GM18873 (cell line): ENCODE measurements around the gene SMIM20.

Source experiments
- ATAC-seq: cut with Tn5 transposase; IDR thresholded peaks from one replicate; pipeline ENCODE4 v1.9.1; 2021; ENCODE audit warnings: mild to moderate bottlenecking, moderate library complexity, moderate number of reproducible peaks; ENCODE audit not compliant: unreplicated experiment, low FRiP score

SMIM20 gene

DNA sequence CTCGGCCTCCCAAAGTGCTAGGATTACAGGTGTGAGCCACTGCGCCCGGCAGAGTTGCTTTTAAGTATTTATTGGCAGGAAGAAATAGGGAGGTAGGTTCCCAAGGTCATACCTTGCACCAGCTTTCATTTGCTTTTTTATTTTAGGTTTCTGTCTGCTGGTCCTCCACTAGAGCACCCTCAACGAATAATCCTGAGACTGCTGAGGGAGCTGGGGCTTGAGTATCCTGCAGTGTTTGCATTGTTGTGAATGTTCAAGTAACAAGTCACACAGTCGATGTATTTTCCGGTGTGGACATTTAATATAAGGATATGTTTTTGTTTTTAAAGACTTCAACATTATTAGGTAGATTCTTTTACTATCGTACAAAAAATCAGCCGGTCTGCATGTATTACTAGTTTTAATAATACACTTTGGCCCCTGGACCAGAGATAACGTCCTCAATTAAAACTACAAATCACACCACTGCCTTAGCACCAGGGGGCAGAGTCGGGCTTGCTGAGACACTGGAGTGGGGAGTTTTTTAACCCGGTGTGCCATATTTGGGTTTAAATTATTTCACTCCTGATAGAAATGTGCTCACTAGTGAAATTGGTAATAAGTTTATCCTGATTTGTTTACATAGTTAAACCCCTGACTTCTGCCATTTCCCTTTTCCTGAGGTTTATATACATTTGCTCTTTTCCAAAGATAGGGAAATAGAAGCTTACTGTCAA lies 11.6 kb downstream of the SMIM20 start:
- no peak for ATAC-seq

DNA sequence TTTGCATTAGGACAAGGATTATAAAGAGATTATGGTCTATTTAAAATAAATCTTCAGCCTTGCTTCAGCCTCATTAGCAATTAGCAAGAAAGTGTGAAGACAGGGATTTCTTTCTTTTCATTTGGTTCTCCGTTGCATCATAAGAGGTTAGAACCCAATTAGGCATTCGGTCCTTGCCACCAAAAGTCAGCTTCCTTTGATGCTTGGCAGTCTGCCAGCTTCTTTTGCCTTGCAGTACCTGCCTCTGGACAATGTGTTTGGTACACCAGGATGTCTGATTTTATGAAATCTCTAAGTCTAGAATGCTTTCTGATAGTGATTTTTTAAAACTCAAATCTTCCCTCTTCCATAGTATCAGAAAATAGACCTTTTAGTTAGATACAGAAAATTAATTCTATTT lies 12.4 kb downstream of the SMIM20 start:
- ATAC-seq: no peak

DNA sequence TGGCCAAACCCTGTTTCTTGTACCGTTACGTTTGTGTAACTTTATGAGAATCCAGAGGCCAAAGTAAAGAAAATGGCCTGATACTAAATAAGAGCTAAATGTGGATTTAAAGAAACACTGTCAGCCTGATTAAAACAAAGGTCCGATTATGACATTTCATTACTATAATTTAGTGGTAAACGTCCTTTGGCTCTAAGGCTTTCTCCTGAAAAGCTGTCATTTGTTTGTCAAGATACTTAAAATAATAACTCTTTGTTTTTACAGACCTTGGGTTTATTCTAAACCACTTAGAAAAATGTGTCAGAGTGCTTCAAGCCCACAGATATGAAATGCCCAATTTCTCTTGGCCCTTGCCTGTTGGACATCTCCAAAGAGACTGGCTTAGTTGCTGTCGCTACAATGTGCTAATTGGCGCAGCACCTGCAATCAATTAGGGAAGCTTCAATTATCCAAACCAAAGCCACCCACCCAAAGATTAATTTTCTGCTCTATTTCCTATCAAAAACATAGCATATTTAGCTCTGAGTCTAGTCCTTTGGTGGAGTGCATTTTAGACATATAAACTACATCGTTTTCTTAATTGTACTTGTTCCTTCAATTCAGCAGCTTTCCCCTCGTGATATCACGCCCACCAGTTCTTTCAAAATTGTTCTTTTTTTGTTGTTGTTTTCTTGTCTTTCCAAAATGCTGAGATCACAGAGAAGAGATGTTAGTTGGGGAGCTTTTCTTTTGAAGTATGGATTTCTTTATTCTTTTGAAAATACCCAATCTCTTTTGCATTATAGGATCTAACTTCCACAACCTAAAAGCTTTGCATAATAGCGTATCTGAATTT lies 13.6 kb downstream of the SMIM20 start:
- no peak for ATAC-seq

DNA sequence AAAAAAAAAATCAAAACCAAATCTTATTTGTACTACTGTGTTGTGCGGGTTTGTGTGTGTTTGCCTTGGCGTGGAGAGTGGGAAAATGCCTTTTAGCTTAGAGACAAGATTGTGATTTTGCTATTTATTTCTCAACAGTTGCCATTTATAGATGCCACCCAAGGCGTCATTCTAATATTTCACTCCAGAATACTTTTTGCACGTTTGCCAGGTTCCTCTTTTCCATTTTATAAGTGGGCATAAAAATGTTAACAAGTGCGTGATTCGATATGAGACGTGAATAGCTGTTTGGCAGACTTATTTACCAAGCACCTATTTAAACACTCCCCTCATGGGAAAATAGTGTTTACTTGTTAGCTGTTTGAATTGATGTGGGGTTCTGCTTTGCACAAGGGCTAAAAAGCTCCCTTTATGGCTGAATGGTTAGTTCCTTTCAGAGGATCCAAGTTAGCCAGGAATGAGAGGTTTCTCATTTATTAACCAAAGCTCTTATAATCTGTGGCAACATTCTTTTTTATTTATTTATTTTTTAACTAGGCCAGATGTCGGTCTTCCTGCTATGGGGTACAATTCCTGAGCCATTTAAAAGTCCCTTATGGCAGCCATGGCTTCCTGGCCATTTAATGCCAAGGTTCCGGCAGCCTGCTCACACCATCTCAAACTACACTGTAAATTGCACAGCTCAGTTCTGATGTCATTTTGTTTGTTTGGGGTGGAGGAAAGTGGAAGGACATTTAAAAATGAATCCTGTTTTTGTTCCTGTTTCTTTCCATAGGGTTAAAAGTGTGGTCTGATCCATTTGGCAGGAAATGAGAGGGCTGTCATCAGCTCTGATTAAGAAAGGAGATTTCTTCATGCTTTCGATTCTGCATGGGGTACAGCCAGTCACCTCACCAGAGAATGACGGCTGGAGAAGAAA lies 14.6 kb downstream of the SMIM20 start:
- ATAC-seq: no peak

DNA sequence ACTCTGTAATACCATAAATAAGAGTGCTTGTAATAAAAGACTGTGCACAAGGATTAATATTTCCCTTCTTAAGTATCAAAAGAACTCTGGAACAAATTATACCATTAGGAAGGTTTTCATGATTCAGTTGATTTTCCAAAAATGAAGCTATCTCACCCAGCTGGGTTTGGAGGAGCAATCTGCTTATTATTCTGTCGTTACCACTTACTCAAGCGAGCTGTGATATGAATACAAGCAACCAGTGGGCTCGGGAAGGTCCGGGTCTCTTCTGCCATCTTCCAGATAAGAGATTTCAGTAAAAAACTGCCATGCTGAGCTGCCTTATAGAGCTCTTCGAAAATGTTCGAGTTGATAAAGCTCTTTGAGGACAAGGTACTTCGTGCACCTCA lies 15.3 kb downstream of the SMIM20 start:
- no peak for ATAC-seq

DNA sequence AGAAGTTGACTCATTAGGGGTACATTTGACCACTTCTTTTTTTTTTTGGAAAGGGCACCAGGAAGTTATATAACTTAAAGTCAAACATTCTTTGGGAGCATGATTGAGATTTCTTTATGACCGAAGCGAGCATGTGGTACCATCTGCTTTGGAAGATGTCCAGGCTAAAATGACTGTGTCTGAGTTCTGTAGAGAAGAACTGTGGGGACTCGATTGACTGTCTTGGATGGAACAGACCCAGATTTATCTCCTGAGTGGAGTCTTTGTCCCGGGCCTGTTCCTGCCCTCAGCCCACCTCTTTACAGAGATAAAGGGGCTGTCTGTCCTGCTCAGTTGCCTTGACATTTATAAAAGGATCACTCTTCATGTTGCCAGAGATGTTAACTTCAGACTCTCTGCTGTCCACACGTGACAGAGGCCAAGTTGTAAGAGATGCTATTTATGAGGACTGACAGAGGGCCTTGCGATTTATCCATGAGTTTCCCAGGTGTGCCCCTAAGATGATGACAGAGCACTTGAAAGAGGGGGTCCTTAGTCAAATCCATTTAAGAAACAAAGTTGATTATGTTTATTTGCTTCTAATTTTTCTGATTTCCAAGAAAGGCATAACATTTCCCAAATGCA lies 16.8 kb downstream of the SMIM20 start:
- ATAC-seq: no peak

DNA sequence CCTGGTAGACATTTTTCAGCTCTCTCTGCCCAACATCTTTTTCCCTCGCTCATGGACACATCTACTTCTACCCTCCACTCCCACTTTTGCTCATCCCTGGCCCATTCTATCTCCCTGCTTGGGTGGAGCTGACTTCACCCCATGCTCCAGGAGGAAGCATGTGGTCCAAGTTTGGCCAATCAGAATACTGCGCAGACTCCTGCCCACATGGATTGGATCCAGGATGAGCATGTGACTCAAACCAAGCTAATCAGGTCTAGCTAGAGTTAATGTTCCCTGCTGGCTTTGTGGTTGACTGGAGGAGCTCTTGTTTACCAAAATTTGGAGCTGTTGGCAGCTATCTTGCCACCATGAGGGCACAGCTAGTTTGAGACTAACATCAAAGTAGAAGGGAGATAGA lies 22.7 kb downstream of the SMIM20 start:
- ATAC-seq: no peak

DNA sequence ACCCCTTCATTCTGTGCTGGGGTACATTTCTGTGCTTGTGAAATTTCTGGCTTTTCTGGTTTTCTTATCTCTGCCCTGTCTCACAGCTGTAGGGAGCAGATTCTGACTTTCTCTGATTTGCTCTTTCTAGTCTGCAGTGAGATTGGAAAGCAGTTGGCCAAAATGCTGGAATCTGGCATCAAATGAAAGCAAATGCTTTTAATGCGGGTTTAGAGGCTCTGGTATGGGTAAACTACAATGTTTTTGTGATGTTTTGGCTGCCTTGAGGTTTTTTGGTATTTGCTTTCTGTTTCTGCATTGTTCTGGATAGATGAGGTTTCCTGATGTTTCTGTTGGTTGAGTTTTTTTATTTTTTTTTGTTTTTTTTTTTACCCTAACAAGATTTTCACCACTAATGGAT lies 23.8 kb downstream of the SMIM20 start:
- no peak for ATAC-seq

DNA sequence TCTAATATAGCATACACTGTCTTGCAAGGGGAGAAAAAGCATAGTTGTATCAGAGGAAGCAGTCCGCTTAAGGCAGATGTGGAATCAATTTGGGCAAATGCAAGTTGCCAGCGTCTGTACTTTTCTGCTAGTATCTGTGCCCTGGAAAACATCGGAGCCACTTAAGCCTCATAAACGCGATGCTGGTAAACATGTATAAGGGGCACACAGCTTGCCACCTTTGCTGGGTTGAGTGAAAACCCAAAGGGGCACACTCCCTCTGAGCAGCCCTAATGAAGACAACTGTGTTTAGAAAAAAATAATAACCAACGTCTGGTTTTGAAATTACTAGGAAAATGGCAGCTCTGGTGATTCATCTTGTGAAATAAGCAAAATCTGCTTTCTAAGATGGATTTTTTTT lies 24.3 kb downstream of the SMIM20 start:
- ATAC-seq: peak; percentile 33

DNA sequence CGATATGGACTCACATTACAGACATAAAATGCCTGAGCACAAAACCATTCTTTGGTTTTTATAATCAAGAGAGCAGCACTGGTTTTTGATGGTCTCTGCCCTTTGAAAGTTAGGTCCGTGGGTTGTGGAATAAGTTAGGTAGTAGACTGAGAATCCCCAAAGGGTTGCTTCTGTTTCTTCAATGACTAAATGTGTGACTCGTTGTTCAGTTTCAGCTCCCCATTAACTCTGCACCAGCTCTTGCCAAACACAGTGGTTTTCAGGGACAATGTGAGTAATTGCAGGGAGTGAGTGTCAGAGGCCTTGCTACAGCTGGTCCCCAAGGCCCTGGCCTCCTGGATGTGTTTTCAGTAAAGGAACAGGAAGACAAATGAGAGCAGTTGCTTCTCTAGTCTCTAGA lies 24.8 kb downstream of the SMIM20 start:
- ATAC-seq: peak; percentile 92

DNA sequence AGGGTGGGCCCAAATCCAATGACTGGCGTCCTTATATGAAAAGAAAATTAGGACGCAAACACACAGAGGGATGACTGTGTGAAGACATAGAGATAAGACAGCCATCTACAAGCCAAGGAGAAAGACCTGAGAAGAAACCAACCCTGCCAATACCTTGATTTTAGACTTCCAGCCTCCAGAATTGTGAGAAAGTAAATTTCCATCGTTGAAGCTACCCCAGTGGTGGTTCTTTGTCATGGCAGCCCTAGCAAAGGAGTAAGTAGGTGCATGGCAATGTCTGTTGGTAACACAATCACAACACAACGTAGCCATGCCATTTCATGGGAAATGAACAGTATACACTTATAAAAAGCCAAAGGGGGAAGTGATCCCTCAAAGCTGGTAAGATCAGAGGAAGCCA lies 25.3 kb downstream of the SMIM20 start:
- ATAC-seq: no peak

DNA sequence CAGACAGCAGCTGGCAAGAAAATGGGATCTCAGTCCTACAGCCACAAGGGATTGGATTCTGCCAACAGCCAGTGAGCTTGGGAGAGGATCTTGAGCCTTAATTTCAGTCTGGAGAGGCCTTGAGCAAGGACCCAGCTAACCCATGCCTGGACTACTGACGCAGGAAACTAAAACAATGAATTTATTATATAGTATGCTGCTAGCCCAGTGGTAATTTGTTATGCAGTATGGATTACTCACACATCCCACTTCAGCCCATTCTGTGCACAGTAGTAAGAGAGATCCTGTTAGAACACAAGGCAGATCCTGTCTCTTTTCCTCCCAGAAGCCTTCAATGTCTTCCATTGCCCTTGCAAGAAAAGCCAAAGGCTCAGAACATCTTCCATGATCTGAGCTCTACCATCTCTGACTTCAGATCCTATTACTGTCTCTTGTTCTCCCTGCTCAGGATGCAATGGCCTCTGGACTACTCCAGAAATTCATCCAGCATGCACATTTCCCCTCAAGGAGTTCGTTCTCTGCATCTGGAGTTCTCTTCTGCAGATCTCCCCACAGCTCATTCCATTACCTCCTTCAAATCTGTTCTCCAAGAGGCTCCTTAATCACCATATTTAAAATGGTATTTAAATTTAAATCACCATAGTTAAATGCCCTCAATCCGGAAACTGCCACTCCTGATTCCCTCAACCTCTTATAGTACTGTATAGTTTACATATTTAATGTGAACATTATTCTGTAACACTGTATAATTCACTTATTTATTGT lies 27.6 kb downstream of the SMIM20 start:
- no peak for ATAC-seq

DNA sequence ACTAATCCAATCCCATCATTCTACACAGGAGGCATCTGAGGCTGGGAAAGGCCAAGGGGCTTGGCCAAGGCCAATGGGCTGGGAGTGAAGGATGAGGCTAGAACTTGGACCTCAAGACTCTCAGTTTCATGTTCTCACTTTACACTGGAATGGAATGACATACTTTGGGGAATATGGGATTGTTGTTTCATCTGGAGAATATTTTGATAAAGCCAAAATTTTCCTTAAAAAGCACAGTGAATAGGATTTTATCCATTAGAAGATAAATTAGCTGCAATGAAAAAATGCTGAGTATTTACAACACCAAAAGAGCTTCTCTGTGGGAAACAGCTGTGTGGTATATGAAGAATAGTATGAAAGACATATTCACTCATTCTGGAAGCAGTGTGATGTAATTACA lies 29.3 kb downstream of the SMIM20 start:
- ATAC-seq: no peak

DNA sequence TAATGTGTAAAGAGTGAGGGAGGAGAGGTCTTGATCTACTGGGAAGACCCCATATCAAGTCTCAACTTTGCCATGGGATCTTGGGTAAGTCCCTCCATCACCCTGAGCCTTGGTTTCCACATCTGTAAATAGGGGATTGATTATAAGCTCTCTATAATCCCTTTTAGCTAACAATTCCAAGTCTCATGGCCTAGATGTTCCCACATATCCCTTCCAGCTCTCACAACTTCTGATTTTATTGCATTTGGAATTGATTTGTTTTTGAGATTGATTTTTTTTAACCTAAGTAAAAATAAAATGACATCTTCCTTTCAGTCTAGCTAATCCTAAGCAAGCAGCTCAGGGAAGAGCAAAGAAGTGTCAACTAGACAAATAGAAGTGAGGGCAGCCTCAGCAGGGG lies 29.8 kb downstream of the SMIM20 start:
- ATAC-seq: no peak

DNA sequence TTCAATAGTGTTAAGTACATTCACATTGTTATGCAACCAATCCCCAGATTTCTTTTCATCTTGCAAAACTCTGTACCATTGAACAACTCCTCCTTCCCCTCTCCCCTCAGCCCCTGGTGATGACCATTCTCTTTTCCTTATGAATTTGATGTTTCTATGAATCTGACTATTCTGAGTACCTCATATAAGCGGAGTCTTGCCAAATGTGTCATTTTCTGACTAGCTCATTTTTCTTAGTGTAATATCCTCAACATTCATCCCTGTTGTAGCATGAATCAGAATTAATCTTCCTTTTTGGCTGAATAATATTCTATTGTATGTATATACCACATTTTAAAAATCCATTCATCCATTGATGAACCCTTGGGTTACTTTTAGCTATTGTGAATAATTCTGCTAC lies 34.0 kb downstream of the SMIM20 start:
- no peak for ATAC-seq

DNA sequence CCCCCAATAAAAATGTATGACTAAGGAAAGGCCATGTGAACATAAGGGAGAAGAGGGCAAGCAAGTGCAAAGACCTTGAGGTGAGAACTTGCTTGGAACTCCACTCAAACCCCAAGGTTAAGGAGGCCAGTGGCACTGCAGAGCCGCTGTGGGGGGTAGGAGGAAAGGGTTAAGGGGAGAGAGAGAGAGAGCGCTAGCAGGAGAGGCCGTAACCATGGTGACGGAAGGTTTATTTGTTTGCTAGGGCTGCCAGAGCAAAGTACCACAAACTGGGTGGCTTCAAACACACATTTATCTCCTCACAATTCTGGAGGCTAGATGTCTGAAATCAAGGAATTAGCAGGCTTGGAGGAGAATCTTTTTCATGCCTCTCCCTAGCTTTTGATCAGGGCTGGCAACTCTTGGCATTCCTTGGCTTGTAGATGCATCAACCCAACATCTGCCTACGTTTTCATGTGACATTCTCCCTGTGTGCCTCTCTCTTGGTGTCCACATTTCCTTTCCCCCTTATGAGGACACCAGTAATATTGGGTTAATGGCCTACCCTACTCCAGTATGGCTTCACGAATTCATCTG lies 35.2 kb downstream of the SMIM20 start:
- no peak for ATAC-seq

DNA sequence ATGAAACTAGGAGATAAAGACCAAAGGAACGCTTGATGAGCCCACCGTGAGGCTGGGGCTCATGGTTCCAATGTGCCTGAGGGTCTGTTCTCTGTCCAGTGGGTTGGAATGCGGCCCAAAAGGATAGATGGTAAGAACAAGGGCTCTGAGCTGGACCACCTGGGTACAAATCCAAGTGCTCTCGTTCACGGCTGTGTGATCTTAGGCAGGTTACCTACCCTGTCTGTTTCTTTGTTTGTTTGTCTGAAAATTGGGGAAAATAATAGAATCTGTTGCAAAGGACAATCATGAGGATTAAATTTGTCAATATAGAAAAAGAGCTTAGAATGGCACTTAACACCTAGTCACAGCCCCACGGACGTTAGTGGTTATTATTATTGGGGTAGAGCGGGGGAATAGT lies 36.0 kb downstream of the SMIM20 start:
- no peak for ATAC-seq

DNA sequence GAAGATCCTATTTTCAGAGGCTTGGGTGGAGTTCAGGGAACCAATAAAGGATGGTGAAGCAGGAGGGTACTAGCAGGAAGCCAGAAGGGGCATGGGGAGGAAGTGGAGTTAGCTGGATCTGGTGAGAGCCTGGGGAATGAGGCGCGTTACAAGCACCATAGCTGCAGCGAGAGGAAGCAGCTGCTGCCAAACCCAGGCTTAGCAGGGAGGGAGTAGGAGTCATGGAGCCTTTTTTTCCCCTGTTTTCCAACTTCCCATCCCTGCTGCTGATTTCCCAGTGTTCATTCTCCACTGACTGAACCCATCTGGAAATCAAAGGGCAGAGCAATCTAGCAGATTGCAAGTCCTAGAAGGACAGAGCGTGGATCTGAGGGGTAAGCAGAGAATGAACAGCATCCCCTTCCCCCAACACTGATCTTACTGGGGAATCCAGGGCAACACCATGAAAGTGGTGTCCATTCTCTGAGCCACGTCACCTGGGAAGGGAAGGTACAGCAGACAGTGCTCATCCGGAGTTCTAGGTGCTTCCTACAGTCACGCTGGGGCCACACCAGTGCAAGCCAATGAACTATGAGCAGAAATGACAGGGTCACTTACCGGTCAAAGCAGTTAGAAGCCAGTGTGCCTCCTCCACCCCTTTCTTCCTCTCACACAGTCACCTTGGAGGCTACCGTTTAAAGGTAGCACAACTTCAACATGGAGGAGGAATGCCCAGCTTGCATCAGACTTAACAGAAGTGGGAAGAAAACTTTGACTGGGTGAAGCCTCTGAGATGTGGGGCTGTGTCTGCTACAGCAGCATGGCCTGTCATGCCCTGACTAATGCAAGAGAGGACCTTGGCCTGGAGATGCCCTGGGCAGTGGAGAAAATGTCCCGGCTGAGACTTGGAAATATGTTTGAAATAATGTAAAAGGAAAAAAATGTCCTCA lies 36.7 kb downstream of the SMIM20 start:
- ATAC-seq: no peak
